Gastroesophageal sphincter (tissue), 4 donors: Measurements from ENCODE around the gene ARHGEF7. TPM values are rescaled to one million over a fixed set of nuclear protein-coding genes. Genes with fewer than 3 reads are reported as not detected.
"Not testable (repeated sequence)": the region's sequence is repeated elsewhere in the genome, so short reads cannot be mapped to it uniquely, and the experiment has no call there.

Source experiments
- ATAC-seq: fragments of 150-250 bp; one replicate; pipeline ENCODE4 v1.9.1; 2016; ENCODE audit warnings: mild to moderate bottlenecking, moderate library complexity
- H3K27ac ChIP-seq, 4 donors: fragments of 200-600 bp; sonication (generic) in 3 of 4; 1 replicate in 3 of 4; 2 replicates in 1 of 4; pipeline ENCODE4 v1.5.1; 2016 to 2019
- H3K27me3 ChIP-seq: fragments of 200-600 bp; sonication (generic); one replicate; pipeline ENCODE4 v1.5.1; 2019
- H3K36me3 ChIP-seq, 2 donors: fragments of 200-600 bp; sonication (generic); one replicate each; pipeline ENCODE4 v1.5.1; 2019; ENCODE audit warnings: control low read depth in 1 of 2
- H3K4me1 ChIP-seq, 3 donors: fragments of 200-600 bp; sonication (generic); 1 replicate in 2 of 3; 2 replicates in 1 of 3; pipeline ENCODE4 v1.5.1; 2016 to 2019; ENCODE audit warnings: control low read depth in 2 of 3
- H3K4me3 ChIP-seq, 2 donors: fragments of 200-600 bp; sonication (generic); one replicate each; pipeline ENCODE4 v1.5.1; 2019; ENCODE audit warnings: mild to moderate bottlenecking in 1 of 2, moderate library complexity in 1 of 2
- H3K9me3 ChIP-seq, 3 donors: fragments of 200-600 bp; sonication (generic); one replicate each; pipeline ENCODE4 v1.5.1; 2017 to 2019; ENCODE audit warnings: control low read depth in 2 of 3
- EP300 ChIP-seq: sonication (generic); formaldehyde crosslinking; IDR thresholded peaks from one replicate; pipeline ENCODE4 v1.6.1; 2017; ENCODE audit warnings: antibody characterized with exemption, mild to moderate bottlenecking
- POLR2A ChIP-seq, 2 donors: fragments of 450-650 bp; IDR thresholded peaks; one replicate each; pipeline ENCODE4 v1.6.1; 2017; ENCODE audit warnings: antibody characterized with exemption in 2 of 2, mild to moderate bottlenecking in 2 of 2, moderate library complexity in 1 of 2
- POLR2AphosphoS5 ChIP-seq: sonication (generic); formaldehyde crosslinking; IDR thresholded peaks from one replicate; pipeline ENCODE4 v1.6.1; 2017; ENCODE audit warnings: antibody characterized with exemption
- WGBS, 2 donors: methylation state at CpG; one replicate each; pipeline ENCODE4 v1.1.5; 2018; ENCODE audit warnings: low coverage in 1 of 2; 5-methylcytosine and 5-hydroxymethylcytosine counted together
- total RNA-seq, 4 donors: library from RNA; depleted of rRNA; stranded (reverse); fragments of >200 nt; gene quantifications; one replicate each; pipeline ENCODE4 v1.1.0, GENCODE V29; 2016
- TF ChIP-seq, protein P1 (sequence below), 4 experiments: fragments of 200-600 bp in 2 of 4; fragments of 450-650 bp in 2 of 4; sonication (generic) in 1 of 4; IDR thresholded peaks; one replicate each; pipeline ENCODE4 v1.5.1; 2017 to 2019; ENCODE audit warnings: antibody characterized with exemption in 4 of 4, mild to moderate bottlenecking in 2 of 4, moderate library complexity in 2 of 4

ARHGEF7 gene
- total RNA-seq, 4 donors from 2014 or later, result 23.3 to 78.6 (median 47.2) TPM

GRCh38 chr13:111187960-111188541 is 72.9 kb downstream of the ARHGEF7 start:
- peak; percentile 63 for ATAC-seq
- no peak overlapping the region for H3K4me3 ChIP-seq
- H3K36me3 ChIP-seq, result no peaks in the 10 kb centered on the region
- peak overlapping the region in 3 of 4 donors; percentile 24 to 55 (median 29) for H3K27ac ChIP-seq
- H3K27me3 ChIP-seq, result no peaks in the 10 kb centered on the region
- peaks cover 0 to 63% (median 33%) of the 10 kb centered on the region in 3 donors for H3K4me1 ChIP-seq
- H3K9me3 ChIP-seq, result no peaks in the 10 kb centered on the region
- WGBS, 2 donors, result 43 to 58% methylated on average over 3 to 6 of the region's 11 CpGs
- TF ChIP-seq, protein P1, sequence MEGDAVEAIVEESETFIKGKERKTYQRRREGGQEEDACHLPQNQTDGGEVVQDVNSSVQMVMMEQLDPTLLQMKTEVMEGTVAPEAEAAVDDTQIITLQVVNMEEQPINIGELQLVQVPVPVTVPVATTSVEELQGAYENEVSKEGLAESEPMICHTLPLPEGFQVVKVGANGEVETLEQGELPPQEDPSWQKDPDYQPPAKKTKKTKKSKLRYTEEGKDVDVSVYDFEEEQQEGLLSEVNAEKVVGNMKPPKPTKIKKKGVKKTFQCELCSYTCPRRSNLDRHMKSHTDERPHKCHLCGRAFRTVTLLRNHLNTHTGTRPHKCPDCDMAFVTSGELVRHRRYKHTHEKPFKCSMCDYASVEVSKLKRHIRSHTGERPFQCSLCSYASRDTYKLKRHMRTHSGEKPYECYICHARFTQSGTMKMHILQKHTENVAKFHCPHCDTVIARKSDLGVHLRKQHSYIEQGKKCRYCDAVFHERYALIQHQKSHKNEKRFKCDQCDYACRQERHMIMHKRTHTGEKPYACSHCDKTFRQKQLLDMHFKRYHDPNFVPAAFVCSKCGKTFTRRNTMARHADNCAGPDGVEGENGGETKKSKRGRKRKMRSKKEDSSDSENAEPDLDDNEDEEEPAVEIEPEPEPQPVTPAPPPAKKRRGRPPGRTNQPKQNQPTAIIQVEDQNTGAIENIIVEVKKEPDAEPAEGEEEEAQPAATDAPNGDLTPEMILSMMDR (IDR thresholded peaks at IDR 0.05), result no peak
- no peak for TF ChIP-seq POLR2AphosphoS5
- TF ChIP-seq POLR2A (IDR thresholded peaks at IDR 0.05), result no peak
- TF ChIP-seq EP300, result no peak

DNA sequence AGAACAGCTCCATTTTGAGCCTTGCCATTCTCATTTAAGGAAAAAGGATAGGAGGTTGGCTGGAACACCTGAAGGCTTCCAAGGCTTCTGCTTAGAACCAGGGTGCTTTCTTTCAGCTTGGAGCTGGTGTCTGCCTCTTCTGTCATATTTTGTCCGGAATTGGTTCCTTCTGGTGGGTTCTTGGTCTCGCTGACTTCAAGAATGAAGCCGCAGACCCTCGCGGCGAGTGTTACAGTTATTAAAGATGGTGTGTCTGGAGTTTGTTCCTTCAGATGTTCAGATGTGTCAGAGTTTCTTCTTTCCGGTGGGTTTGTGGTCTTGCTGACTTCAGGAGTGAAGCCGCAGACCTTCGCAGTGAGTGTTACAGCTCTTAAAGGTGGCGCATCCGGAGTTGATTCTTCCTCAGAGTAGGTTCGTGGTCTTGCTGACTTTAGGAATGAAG is 74.0 kb downstream of the ARHGEF7 start:
- H3K27ac ChIP-seq, H3K27me3 ChIP-seq: not testable (repeated sequence)

GRCh38 chr13:111189516-111189915 is 74.4 kb downstream of the ARHGEF7 start:
- H3K4me3 ChIP-seq, H3K27ac ChIP-seq, H3K36me3 ChIP-seq, ATAC-seq, H3K27me3 ChIP-seq, H3K9me3 ChIP-seq: not testable (repeated sequence)
- WGBS, 2 donors, result 93% methylated on average over 3 to 6 of the region's 9 CpGs
- peaks cover 0 to 66% (median 25%) of the 10 kb centered on the region in 3 donors for H3K4me1 ChIP-seq

More for the DNA sequence above, 74.0 kb downstream of the ARHGEF7 start:
- not testable (repeated sequence) for H3K9me3 ChIP-seq, H3K36me3 ChIP-seq, ATAC-seq, H3K4me3 ChIP-seq
- 94 to 100% methylated on average over 5 to 12 of the region's 12 CpGs for whole genome bisulfite sequencing, 2 donors
- H3K4me1 ChIP-seq, result peaks cover 0 to 66% (median 29%) of the 10 kb centered on the region in 3 donors

DNA sequence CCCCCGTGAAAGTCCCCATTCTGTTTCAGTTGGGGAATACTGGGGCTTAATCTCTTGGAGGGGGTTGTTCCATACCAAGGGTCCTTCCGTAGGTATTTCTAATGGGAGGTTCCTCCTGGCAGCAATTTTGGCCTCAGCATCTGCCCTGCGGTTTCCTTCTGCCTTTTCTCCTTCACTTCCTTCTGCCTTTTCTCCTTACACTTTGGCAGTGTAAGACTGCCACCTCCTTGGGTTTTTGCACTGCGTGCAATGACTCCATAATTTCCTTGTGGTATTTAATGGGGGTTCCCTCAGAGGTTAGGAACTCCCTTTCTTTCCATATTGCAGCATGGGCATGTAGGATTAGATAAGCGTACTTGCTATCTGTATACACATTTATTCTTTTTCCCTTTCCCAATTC is 78.1 kb downstream of the ARHGEF7 start:
- not testable (repeated sequence) for ATAC-seq, H3K27ac ChIP-seq, H3K27me3 ChIP-seq, H3K9me3 ChIP-seq, H3K4me3 ChIP-seq, H3K36me3 ChIP-seq
- peaks cover 0 to 31% (median 2%) of the 10 kb centered on the region in 3 donors for H3K4me1 ChIP-seq
- 75 to 79% methylated on average over 3 to 5 of the region's 5 CpGs for WGBS, 2 donors

DNA sequence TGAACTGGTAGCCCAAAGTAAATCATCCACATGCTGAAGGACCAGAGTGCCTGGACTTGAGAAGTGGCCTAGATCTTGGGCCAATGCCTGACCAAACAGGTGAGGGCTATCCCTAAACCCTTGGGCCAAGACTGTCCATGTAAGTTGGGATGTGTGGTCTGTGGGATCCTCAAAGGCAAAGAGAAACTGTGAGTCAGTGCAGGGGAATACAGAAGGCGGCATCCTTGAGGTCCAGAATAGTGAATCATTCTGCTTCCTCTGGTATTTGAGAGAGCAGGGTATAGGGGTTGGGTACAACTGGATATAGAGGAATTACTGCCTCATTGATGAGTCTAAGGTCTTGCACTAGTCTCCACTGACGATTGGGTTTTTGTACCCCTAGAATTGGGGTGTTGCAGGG is 79.5 kb downstream of the ARHGEF7 start:
- not testable (repeated sequence) for H3K9me3 ChIP-seq, H3K4me3 ChIP-seq, H3K36me3 ChIP-seq, ATAC-seq, H3K27ac ChIP-seq, H3K27me3 ChIP-seq
- 63 to 83% methylated on average over 2 of the region's 2 CpGs for WGBS, 2 donors
- H3K4me1 ChIP-seq, result peaks cover 0 to 27% (median 6%) of the 10 kb centered on the region in 3 donors

DNA sequence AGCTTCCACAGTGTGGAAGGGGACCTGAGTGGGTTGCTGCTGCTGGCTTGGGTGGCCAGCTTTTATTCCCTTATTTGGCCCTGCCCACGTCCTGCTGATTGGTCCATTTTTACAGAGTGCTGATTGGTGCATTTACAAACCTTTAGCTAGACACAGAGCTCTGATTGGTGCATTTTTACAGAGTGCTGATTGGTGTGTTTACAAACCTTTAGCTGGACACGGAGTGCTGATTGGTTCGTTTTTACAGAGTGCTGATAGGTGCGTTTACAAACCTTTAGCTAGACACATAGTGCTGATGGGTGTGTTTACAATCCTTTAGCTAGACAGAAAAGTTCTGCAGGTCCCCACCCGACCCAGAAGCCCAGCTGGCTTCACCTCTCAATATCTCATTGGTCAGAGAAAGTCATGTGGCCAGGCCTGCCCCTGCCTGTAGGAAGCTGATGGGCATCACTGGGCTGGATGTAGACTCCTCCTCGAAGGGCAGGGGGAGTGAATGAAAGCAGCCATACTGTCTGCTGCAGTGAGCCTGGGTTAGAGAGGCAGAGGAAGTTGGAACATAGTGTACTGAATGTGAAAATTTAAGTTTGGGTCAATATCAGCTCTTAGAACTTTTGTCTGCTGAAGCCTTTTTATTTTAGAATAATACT is 83.7 kb downstream of the ARHGEF7 start:
- H3K27ac ChIP-seq, H3K9me3 ChIP-seq, ATAC-seq, H3K4me3 ChIP-seq, H3K27me3 ChIP-seq, H3K36me3 ChIP-seq: not testable (repeated sequence)
- peaks cover 5 to 49% (median 19%) of the 10 kb centered on the region in 3 donors for H3K4me1 ChIP-seq
- WGBS, 2 donors, result 83 to 100% methylated on average over 2 of the region's 6 CpGs

DNA sequence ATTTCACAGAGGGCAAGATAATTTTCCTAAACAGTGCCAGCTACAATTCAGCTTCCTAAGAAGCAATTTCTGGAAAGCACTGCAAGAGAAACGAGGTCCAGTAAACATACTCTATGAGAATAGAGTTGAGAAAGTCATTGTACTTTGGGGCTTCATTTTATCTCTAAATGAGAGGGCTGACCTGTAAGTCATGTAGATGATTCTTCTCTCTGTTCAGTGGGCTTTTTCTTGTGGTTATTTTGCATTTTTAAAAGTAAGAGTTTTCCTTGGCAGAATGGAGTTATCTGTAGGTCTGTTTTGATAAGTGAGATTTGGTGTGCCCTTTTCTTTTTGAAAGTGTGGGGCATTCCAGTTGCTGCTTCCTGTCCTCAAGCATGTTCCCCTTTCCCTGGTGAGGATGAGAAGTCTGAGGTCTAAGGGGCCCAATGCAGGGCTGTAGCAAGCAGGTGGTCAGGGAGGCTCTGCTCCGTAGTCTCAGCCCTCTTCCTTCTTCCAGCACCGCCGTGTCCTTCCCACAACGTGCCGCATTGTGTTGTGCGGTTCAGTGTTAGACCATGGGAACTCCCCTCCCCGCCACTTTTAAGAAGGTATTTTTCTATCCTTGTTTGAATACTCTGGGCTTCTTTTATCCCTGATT is 86.3 kb downstream of the ARHGEF7 start:
- peaks cover 5 to 56% (median 25%) of the 10 kb centered on the region in 3 donors for H3K4me1 ChIP-seq
- H3K27ac ChIP-seq, result peak overlapping the region in 2 of 4 donors; percentile 52 to 66
- no peak overlapping the region for H3K4me3 ChIP-seq
- H3K36me3 ChIP-seq, result peaks cover 0 to 9% of the 10 kb centered on the region in 2 donors
- H3K9me3 ChIP-seq, result no peaks in the 10 kb centered on the region
- ATAC-seq, result no peak
- WGBS, 2 donors, result 79 to 86% methylated on average over 6 to 8 of the region's 8 CpGs
- TF ChIP-seq, protein P1 (IDR thresholded peaks at IDR 0.05), result no peak
- no peak for TF ChIP-seq POLR2A (IDR thresholded peaks at IDR 0.05)
- TF ChIP-seq POLR2AphosphoS5, result no peak
- no peak for TF ChIP-seq EP300
- no peaks in the 10 kb centered on the region for H3K27me3 ChIP-seq
